Measurements from ENCODE around the gene PSME3. TPM values are rescaled to one million over a fixed set of nuclear protein-coding genes. Genes with fewer than 3 reads are reported as not detected.

Gene PSME3
- total and polyA plus RNA-seq, 2 of the 13 experiments (the other 11 are each of a cell fraction or from before 2014, with no cell fraction given), result 66.3 to 135 TPM

DNA sequence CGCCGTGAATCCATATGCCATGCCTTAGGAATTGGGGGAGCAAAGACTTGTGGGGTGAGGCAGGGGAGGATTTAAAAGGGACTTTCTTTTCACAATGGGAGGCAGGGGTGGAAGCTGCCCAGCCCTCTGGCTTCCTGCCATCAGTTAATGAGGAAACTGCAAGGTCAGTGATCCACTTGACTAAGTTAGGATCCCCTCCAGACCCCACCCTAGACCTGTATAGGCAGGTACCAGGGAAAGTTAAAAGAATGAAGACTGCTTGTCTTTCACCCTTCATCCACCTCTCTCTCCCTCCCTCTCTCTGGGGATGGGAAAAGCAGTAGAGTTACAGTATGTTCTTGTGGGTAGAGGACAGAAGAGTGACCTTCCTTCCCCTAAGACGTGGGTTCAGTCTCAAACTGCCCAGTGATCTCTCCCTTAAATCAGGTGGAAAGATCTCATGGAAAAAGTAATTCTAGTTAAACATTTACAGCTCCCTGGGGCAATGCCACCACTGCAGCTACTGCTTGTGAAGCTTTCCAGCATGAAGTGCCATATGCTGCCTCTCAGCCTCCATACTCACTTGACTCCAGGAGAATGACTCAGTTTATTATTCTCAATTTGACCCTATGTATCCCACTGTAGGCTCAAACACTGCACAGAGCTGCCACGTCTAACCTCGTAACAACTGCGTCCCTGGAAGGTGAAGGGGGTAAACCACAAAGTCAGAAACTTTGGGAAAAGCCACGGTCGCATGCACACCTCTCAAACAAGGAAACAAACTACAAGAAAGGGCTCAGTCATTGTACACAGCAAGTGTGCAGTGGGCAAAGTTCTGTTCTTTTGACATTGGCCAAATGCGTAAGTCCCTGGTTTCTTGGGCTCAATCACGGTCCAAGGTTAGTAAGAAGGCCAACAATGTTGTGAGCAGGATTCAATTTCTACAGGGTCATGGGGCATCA lies 35.9 kb upstream of the PSME3 start (continued):
- TF ChIP-seq SUZ12 (IDR thresholded peaks at IDR 0.05; ENCODE audit: low read depth, low read length), result no peak
- no peak for TF ChIP-seq IKZF4 (CRISPR knock-in tag; IDR thresholded peaks at IDR 0.05; ENCODE audit: borderline replicate concordance, low read depth, not compliant biosample characterization)
- no peak for TF ChIP-seq ZFY (CRISPR knock-in tag; IDR thresholded peaks at IDR 0.05)
- no peak for TF ChIP-seq ZFP1 (CRISPR knock-in tag; IDR thresholded peaks at IDR 0.05)
- TF ChIP-seq, protein P1, sequence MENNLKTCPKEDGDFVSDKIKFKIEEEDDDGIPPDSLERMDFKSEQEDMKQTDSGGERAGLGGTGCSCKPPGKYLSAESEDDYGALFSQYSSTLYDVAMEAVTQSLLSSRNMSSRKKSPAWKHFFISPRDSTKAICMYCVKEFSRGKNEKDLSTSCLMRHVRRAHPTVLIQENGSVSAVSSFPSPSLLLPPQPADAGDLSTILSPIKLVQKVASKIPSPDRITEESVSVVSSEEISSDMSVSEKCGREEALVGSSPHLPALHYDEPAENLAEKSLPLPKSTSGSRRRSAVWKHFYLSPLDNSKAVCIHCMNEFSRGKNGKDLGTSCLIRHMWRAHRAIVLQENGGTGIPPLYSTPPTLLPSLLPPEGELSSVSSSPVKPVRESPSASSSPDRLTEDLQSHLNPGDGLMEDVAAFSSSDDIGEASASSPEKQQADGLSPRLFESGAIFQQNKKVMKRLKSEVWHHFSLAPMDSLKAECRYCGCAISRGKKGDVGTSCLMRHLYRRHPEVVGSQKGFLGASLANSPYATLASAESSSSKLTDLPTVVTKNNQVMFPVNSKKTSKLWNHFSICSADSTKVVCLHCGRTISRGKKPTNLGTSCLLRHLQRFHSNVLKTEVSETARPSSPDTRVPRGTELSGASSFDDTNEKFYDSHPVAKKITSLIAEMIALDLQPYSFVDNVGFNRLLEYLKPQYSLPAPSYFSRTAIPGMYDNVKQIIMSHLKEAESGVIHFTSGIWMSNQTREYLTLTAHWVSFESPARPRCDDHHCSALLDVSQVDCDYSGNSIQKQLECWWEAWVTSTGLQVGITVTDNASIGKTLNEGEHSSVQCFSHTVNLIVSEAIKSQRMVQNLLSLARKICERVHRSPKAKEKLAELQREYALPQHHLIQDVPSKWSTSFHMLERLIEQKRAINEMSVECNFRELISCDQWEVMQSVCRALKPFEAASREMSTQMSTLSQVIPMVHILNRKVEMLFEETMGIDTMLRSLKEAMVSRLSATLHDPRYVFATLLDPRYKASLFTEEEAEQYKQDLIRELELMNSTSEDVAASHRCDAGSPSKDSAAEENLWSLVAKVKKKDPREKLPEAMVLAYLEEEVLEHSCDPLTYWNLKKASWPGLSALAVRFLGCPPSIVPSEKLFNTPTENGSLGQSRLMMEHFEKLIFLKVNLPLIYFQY (CRISPR knock-in tag; IDR thresholded peaks at IDR 0.05; ENCODE audit: borderline replicate concordance), result no peak; the same call in 1 of the 2 replicates
- no peak; the same call in 1 of the 2 replicates for TF ChIP-seq KLF6 (CRISPR knock-in tag; IDR thresholded peaks at IDR 0.05)
- TF ChIP-seq, protein P2, sequence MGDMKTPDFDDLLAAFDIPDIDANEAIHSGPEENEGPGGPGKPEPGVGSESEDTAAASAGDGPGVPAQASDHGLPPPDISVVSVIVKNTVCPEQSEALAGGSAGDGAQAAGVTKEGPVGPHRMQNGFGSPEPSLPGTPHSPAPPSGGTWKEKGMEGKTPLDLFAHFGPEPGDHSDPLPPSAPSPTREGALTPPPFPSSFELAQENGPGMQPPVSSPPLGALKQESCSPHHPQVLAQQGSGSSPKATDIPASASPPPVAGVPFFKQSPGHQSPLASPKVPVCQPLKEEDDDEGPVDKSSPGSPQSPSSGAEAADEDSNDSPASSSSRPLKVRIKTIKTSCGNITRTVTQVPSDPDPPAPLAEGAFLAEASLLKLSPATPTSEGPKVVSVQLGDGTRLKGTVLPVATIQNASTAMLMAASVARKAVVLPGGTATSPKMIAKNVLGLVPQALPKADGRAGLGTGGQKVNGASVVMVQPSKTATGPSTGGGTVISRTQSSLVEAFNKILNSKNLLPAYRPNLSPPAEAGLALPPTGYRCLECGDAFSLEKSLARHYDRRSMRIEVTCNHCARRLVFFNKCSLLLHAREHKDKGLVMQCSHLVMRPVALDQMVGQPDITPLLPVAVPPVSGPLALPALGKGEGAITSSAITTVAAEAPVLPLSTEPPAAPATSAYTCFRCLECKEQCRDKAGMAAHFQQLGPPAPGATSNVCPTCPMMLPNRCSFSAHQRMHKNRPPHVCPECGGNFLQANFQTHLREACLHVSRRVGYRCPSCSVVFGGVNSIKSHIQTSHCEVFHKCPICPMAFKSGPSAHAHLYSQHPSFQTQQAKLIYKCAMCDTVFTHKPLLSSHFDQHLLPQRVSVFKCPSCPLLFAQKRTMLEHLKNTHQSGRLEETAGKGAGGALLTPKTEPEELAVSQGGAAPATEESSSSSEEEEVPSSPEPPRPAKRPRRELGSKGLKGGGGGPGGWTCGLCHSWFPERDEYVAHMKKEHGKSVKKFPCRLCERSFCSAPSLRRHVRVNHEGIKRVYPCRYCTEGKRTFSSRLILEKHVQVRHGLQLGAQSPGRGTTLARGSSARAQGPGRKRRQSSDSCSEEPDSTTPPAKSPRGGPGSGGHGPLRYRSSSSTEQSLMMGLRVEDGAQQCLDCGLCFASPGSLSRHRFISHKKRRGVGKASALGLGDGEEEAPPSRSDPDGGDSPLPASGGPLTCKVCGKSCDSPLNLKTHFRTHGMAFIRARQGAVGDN (CRISPR knock-in tag; IDR thresholded peaks at IDR 0.05), result no peak
- TF ChIP-seq SALL2 (CRISPR knock-in tag; IDR thresholded peaks at IDR 0.05), result peak; percentile 19; the same call in 1 of the 2 replicates
- no peak for TF ChIP-seq CC2D1A (CRISPR knock-in tag; IDR thresholded peaks at IDR 0.05)
- no peak for TF ChIP-seq FIP1L1 (IDR thresholded peaks at IDR 0.05; ENCODE audit: borderline replicate concordance, insufficient read depth, low read depth, low read length)
- TF ChIP-seq SMARCC2 (IDR thresholded peaks at IDR 0.05), result no peak
- TF ChIP-seq, protein P3, sequence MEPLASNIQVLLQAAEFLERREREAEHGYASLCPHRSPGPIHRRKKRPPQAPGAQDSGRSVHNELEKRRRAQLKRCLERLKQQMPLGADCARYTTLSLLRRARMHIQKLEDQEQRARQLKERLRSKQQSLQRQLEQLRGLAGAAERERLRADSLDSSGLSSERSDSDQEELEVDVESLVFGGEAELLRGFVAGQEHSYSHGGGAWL (CRISPR knock-in tag; IDR thresholded peaks at IDR 0.05), result no peak
- peak; percentile 21; the same call in 1 of the 2 replicates for TF ChIP-seq HMG20A (CRISPR knock-in tag; IDR thresholded peaks at IDR 0.05; ENCODE audit: borderline replicate concordance)
- TF ChIP-seq ZNF230 (CRISPR knock-in tag; IDR thresholded peaks at IDR 0.05), result no peak
- TF ChIP-seq SETDB1 (CRISPR knock-in tag; IDR thresholded peaks at IDR 0.05; ENCODE audit: borderline replicate concordance), result no peak
- TF ChIP-seq ERF (CRISPR knock-in tag; IDR thresholded peaks at IDR 0.05), result no peak
- no peak for TF ChIP-seq HIVEP1 (CRISPR knock-in tag; IDR thresholded peaks at IDR 0.05)
- TF ChIP-seq NBN (conservative IDR thresholded peaks at IDR 0.05), result no peak
- TF ChIP-seq, protein P4, sequence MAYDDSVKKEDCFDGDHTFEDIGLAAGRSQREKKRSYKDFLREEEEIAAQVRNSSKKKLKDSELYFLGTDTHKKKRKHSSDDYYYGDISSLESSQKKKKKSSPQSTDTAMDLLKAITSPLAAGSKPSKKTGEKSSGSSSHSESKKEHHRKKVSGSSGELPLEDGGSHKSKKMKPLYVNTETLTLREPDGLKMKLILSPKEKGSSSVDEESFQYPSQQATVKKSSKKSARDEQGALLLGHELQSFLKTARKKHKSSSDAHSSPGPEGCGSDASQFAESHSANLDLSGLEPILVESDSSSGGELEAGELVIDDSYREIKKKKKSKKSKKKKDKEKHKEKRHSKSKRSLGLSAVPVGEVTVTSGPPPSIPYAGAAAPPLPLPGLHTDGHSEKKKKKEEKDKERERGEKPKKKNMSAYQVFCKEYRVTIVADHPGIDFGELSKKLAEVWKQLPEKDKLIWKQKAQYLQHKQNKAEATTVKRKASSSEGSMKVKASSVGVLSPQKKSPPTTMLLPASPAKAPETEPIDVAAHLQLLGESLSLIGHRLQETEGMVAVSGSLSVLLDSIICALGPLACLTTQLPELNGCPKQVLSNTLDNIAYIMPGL (CRISPR knock-in tag; IDR thresholded peaks at IDR 0.05; ENCODE audit: borderline replicate concordance in 1 of 2, low read depth in 1 of 2), result peak in 1 of 2 experiments; percentile 1; a peak in 1 of 4 replicates

Measured in HepG2 (cell line).